GM18520 (cell line): ENCODE data around the gene NT5DC2.

Experiments
- ATAC-seq: cut with Tn5 transposase; IDR thresholded peaks from one replicate; pipeline ENCODE4 v1.9.1; 2021; ENCODE audit not compliant: unreplicated experiment

Gene NT5DC2

GRCh38 chr3:52490035-52490938 lies 43.4 kb downstream of the NT5DC2 start:
- ATAC-seq, result no peak

GRCh38 chr3:52489453-52489852 lies 44.2 kb downstream of the NT5DC2 start:
- no peak for ATAC-seq

- no peak for ATAC-seq
Measured at GRCh38 chr3:52488746-52489145, 44.9 kb downstream of the NT5DC2 start.

- no peak for ATAC-seq
Measured at GRCh38 chr3:52487788-52488691, 45.6 kb downstream of the NT5DC2 start.

GRCh38 chr3:52487050-52487787 lies 46.4 kb downstream of the NT5DC2 start:
- ATAC-seq, result no peak

GRCh38 chr3:52484680-52485461 lies 48.8 kb downstream of the NT5DC2 start:
- no peak for ATAC-seq

- no peak for ATAC-seq
Measured at GRCh38 chr3:52483577-52484381, 49.9 kb downstream of the NT5DC2 start.

GRCh38 chr3:52483081-52483480 lies 50.6 kb downstream of the NT5DC2 start:
- no peak for ATAC-seq

GRCh38 chr3:52481819-52482521 lies 51.7 kb downstream of the NT5DC2 start:
- ATAC-seq, result no peak

GRCh38 chr3:52480768-52481715 lies 52.6 kb downstream of the NT5DC2 start:
- ATAC-seq, result no peak

GRCh38 chr3:52479877-52480575 lies 53.6 kb downstream of the NT5DC2 start:
- no peak for ATAC-seq

GRCh38 chr3:52479037-52479876 lies 54.4 kb downstream of the NT5DC2 start:
- no peak for ATAC-seq

GRCh38 chr3:52477796-52478095 lies 55.9 kb downstream of the NT5DC2 start:
- no peak for ATAC-seq

GRCh38 chr3:52477076-52477795 lies 56.4 kb downstream of the NT5DC2 start:
- ATAC-seq, result no peak
